ENCODE data around the gene ZSWIM6.

Gene ZSWIM6

GRCh38 chr5:61350535-61350934, 18.5 kb downstream of the ZSWIM6 start:
- no peaks in the 10 kb centered on the region for H3K9me2 ChIP-seq (replicated peaks; ENCODE audit: insufficient read depth, low read length)
- H3K9me3 ChIP-seq (ENCODE audit: insufficient read depth, low read length): no peaks in the 10 kb centered on the region
- H3K36me3 ChIP-seq (ENCODE audit: low read length): no peaks in the 10 kb centered on the region
- no peak overlapping the region for H3K4me3 ChIP-seq (ENCODE audit: insufficient read depth, low read length, poor library complexity, severe bottlenecking)
- H2AFZ ChIP-seq (ENCODE audit: low read depth, low read length, severe bottlenecking): no peak overlapping the region
- H3K27me3 ChIP-seq (ENCODE audit: low read length): no peaks in the 10 kb centered on the region
- no peak overlapping the region for H3K4me2 ChIP-seq (ENCODE audit: low read depth, low read length, poor library complexity, severe bottlenecking)
- H3K79me2 ChIP-seq (ENCODE audit: insufficient read depth, low read length): no peaks in the 10 kb centered on the region
- H3F3A ChIP-seq (ENCODE audit: insufficient read depth): no peaks in the 10 kb centered on the region
- H3K9ac ChIP-seq (ENCODE audit: low read length): no peak overlapping the region
- H3K27ac ChIP-seq (ENCODE audit: low read depth, low read length): no peak overlapping the region
- peaks cover 4% of the 10 kb centered on the region; the same call in 1 of the 2 replicates for H4K20me1 ChIP-seq (ENCODE audit: low read depth, low read length)
- TF ChIP-seq CTCF (IDR thresholded peaks at IDR 0.05; ENCODE audit: insufficient read depth, low read length, poor library complexity, severe bottlenecking): no peak
- TF ChIP-seq EZH2phosphoT487 (conservative IDR thresholded peaks at IDR 0.05; ENCODE audit: low read length): no peak

- H3K4me3 ChIP-seq (ENCODE audit: insufficient read depth, low read length, poor library complexity, severe bottlenecking): no peak overlapping the region
- H3K9me3 ChIP-seq (ENCODE audit: insufficient read depth, low read length): peaks cover under 1% of the 10 kb centered on the region; the same call in 1 of the 2 replicates
- H3K9me2 ChIP-seq (replicated peaks; ENCODE audit: insufficient read depth, low read length): no peaks in the 10 kb centered on the region
- H2AFZ ChIP-seq (ENCODE audit: low read depth, low read length, severe bottlenecking): no peak overlapping the region
- H3K36me3 ChIP-seq (ENCODE audit: low read length): no peaks in the 10 kb centered on the region
- no peak for TF ChIP-seq CTCF (IDR thresholded peaks at IDR 0.05; ENCODE audit: insufficient read depth, low read length, poor library complexity, severe bottlenecking)
- TF ChIP-seq EZH2phosphoT487 (conservative IDR thresholded peaks at IDR 0.05; ENCODE audit: low read length): no peak
- peaks cover 3% of the 10 kb centered on the region; the same call in 1 of the 2 replicates for H4K20me1 ChIP-seq (ENCODE audit: low read depth, low read length)
- no peaks in the 10 kb centered on the region for H3F3A ChIP-seq (ENCODE audit: insufficient read depth)
- no peaks in the 10 kb centered on the region for H3K27me3 ChIP-seq (ENCODE audit: low read length)
- no peak overlapping the region for H3K4me2 ChIP-seq (ENCODE audit: low read depth, low read length, poor library complexity, severe bottlenecking)
- no peaks in the 10 kb centered on the region for H3K79me2 ChIP-seq (ENCODE audit: insufficient read depth, low read length)
- no peak overlapping the region for H3K27ac ChIP-seq (ENCODE audit: low read depth, low read length)
- H3K9ac ChIP-seq (ENCODE audit: low read length): no peak overlapping the region
Observed at GRCh38 chr5:61351733-61352132, 19.7 kb downstream of the ZSWIM6 start.

- TF ChIP-seq EZH2phosphoT487 (conservative IDR thresholded peaks at IDR 0.05; ENCODE audit: low read length): no peak
- no peak for TF ChIP-seq CTCF (IDR thresholded peaks at IDR 0.05; ENCODE audit: insufficient read depth, low read length, poor library complexity, severe bottlenecking)
- no peaks in the 10 kb centered on the region for H3K79me2 ChIP-seq (ENCODE audit: insufficient read depth, low read length)
- H3K27ac ChIP-seq (ENCODE audit: low read depth, low read length): no peak overlapping the region
- peaks cover 3% of the 10 kb centered on the region; the same call in 1 of the 2 replicates for H4K20me1 ChIP-seq (ENCODE audit: low read depth, low read length)
- H3K27me3 ChIP-seq (ENCODE audit: low read length): no peaks in the 10 kb centered on the region
- peaks cover 5% of the 10 kb centered on the region; the same call in 1 of the 2 replicates for H3K9me3 ChIP-seq (ENCODE audit: insufficient read depth, low read length)
- H3F3A ChIP-seq (ENCODE audit: insufficient read depth): no peaks in the 10 kb centered on the region
- H3K36me3 ChIP-seq (ENCODE audit: low read length): no peaks in the 10 kb centered on the region
- no peak overlapping the region for H2AFZ ChIP-seq (ENCODE audit: low read depth, low read length, severe bottlenecking)
- no peak overlapping the region for H3K4me2 ChIP-seq (ENCODE audit: low read depth, low read length, poor library complexity, severe bottlenecking)
- H3K9ac ChIP-seq (ENCODE audit: low read length): no peak overlapping the region
- no peak overlapping the region for H3K4me3 ChIP-seq (ENCODE audit: insufficient read depth, low read length, poor library complexity, severe bottlenecking)
- no peaks in the 10 kb centered on the region for H3K9me2 ChIP-seq (replicated peaks; ENCODE audit: insufficient read depth, low read length)
Observed at GRCh38 chr5:61352180-61352579, 20.1 kb downstream of the ZSWIM6 start.
